Measurements from ENCODE around the gene NGEF. TPM values are rescaled to one million over a fixed set of nuclear protein-coding genes. Genes with fewer than 3 reads are reported as not detected.
"Not testable (repeated sequence)": the region's sequence is repeated elsewhere in the genome, so short reads cannot be mapped to it uniquely, and the experiment has no call there.

Gene NGEF
- total RNA-seq, 1 donor from 2014 or later, result 0.16 TPM

GRCh38 chr2:232911712-232912277, 101.3 kb downstream of the NGEF start:
- Histone ChIP-seq H3K9me3 (ENCODE audit: insufficient read depth, low read depth, low read length) (no peaks in the 10 kb centered on the region), H3K27ac (ENCODE audit: low read depth, low read length) (no peak overlapping the region), H3K4me3 (ENCODE audit: insufficient read depth, low read depth, low read length) (no peak overlapping the region), H3K9ac (ENCODE audit: low read length) (no peak overlapping the region), H3K27me3 (ENCODE audit: insufficient read depth, low read length) (no peaks in the 10 kb centered on the region), H4K20me1 (ENCODE audit: insufficient read depth, low read length) (no peaks in the 10 kb centered on the region), H3K79me2 (ENCODE audit: insufficient read depth, low read length) (no peaks in the 10 kb centered on the region), H3K36me3 (ENCODE audit: insufficient read depth, low read length) (no peaks in the 10 kb centered on the region), H2AFZ (ENCODE audit: low read depth, low read length) (no peak overlapping the region), H3K4me2 (ENCODE audit: low read length) (no peak overlapping the region), H3K4me1 (ENCODE audit: insufficient read depth, low read length) (no peaks in the 10 kb centered on the region)
- Mint-ChIP-seq H3K36me3 (ENCODE audit: low read depth, unreplicated experiment) (no peaks in the 10 kb centered on the region), H3K27me3 (ENCODE audit: low read depth, unreplicated experiment) (peaks cover 3% of the 10 kb centered on the region), H3K27ac (ENCODE audit: unreplicated experiment) (no peak overlapping the region), H3K4me1 (ENCODE audit: low read depth, unreplicated experiment) (no peaks in the 10 kb centered on the region), H3K9me3 (ENCODE audit: unreplicated experiment) (peaks cover 16% of the 10 kb centered on the region), H3K4me3 (ENCODE audit: unreplicated experiment) (no peak overlapping the region)
- TF ChIP-seq EZH2 (IDR thresholded peaks at IDR 0.05; ENCODE audit: insufficient read depth, low read length), result no peak
- no peak for TF ChIP-seq CTCF (IDR thresholded peaks at IDR 0.05; ENCODE audit: insufficient read depth, low read depth, low read length)
- DNase-seq (ENCODE audit: low read depth) (no peak), FAIRE-seq (no peak)

- Histone ChIP-seq H3K9ac (ENCODE audit: low read length) (no peak overlapping the region), H3K27me3 (ENCODE audit: insufficient read depth, low read length) (no peaks in the 10 kb centered on the region), H4K20me1 (ENCODE audit: insufficient read depth, low read length) (no peaks in the 10 kb centered on the region), H3K9me3 (ENCODE audit: insufficient read depth, low read depth, low read length) (no peaks in the 10 kb centered on the region), H3K4me1 (ENCODE audit: insufficient read depth, low read length) (no peaks in the 10 kb centered on the region), H3K79me2 (ENCODE audit: insufficient read depth, low read length) (no peaks in the 10 kb centered on the region), H3K27ac (ENCODE audit: low read depth, low read length) (no peak overlapping the region), H2AFZ (ENCODE audit: low read depth, low read length) (no peak overlapping the region), H3K36me3 (ENCODE audit: insufficient read depth, low read length) (no peaks in the 10 kb centered on the region), H3K4me3 (ENCODE audit: insufficient read depth, low read depth, low read length) (no peak overlapping the region), H3K4me2 (ENCODE audit: low read length) (no peak overlapping the region)
- Mint-ChIP-seq H3K4me3 (ENCODE audit: unreplicated experiment) (no peak overlapping the region), H3K9me3 (ENCODE audit: unreplicated experiment) (peaks cover 16% of the 10 kb centered on the region), H3K27me3 (ENCODE audit: low read depth, unreplicated experiment) (peaks cover 2% of the 10 kb centered on the region), H3K27ac (ENCODE audit: unreplicated experiment) (no peak overlapping the region), H3K4me1 (ENCODE audit: low read depth, unreplicated experiment) (no peaks in the 10 kb centered on the region), H3K36me3 (ENCODE audit: low read depth, unreplicated experiment) (no peaks in the 10 kb centered on the region)
- TF ChIP-seq EZH2 (IDR thresholded peaks at IDR 0.05; ENCODE audit: insufficient read depth, low read length) (no peak), CTCF (IDR thresholded peaks at IDR 0.05; ENCODE audit: insufficient read depth, low read depth, low read length) (no peak)
- FAIRE-seq, result no peak
- no peak for DNase-seq (ENCODE audit: low read depth)
These were observed 102.7 kb downstream of the NGEF start for GRCh38 chr2:232910376-232910775.

- Histone ChIP-seq H3K9ac (ENCODE audit: low read length) (no peak overlapping the region), H3K27ac (ENCODE audit: low read depth, low read length) (no peak overlapping the region), H3K36me3 (ENCODE audit: insufficient read depth, low read length) (no peaks in the 10 kb centered on the region), H4K20me1 (ENCODE audit: insufficient read depth, low read length) (no peaks in the 10 kb centered on the region), H3K4me3 (ENCODE audit: insufficient read depth, low read depth, low read length) (no peak overlapping the region), H3K9me3 (ENCODE audit: insufficient read depth, low read depth, low read length) (no peaks in the 10 kb centered on the region), H3K27me3 (ENCODE audit: insufficient read depth, low read length) (no peaks in the 10 kb centered on the region), H3K4me1 (ENCODE audit: insufficient read depth, low read length) (no peaks in the 10 kb centered on the region), H3K79me2 (ENCODE audit: insufficient read depth, low read length) (no peaks in the 10 kb centered on the region), H3K4me2 (ENCODE audit: low read length) (no peak overlapping the region), H2AFZ (ENCODE audit: low read depth, low read length) (no peak overlapping the region)
- Mint-ChIP-seq H3K4me3 (ENCODE audit: unreplicated experiment) (no peak overlapping the region), H3K27ac (ENCODE audit: unreplicated experiment) (no peak overlapping the region), H3K9me3 (ENCODE audit: unreplicated experiment) (peaks cover 16% of the 10 kb centered on the region), H3K27me3 (ENCODE audit: low read depth, unreplicated experiment) (no peaks in the 10 kb centered on the region), H3K36me3 (ENCODE audit: low read depth, unreplicated experiment) (no peaks in the 10 kb centered on the region), H3K4me1 (ENCODE audit: low read depth, unreplicated experiment) (no peaks in the 10 kb centered on the region)
- no peak for FAIRE-seq
- no peak for TF ChIP-seq CTCF (IDR thresholded peaks at IDR 0.05; ENCODE audit: insufficient read depth, low read depth, low read length)
- TF ChIP-seq EZH2 (IDR thresholded peaks at IDR 0.05; ENCODE audit: insufficient read depth, low read length), result no peak
- no peak for DNase-seq (ENCODE audit: low read depth)
These were observed 104.4 kb downstream of the NGEF start for GRCh38 chr2:232908695-232909094.

GRCh38 chr2:232907718-232908085, 105.4 kb downstream of the NGEF start:
- not testable (repeated sequence) for H3K9me3 ChIP-seq (ENCODE audit: insufficient read depth, low read depth, low read length); H3K4me3 Mint-ChIP-seq (ENCODE audit: unreplicated experiment); H3K4me1 Mint-ChIP-seq (ENCODE audit: low read depth, unreplicated experiment); H4K20me1 ChIP-seq (ENCODE audit: insufficient read depth, low read length); H3K27me3 Mint-ChIP-seq (ENCODE audit: low read depth, unreplicated experiment); H2AFZ ChIP-seq (ENCODE audit: low read depth, low read length); H3K4me1 ChIP-seq (ENCODE audit: insufficient read depth, low read length); H3K27ac Mint-ChIP-seq (ENCODE audit: unreplicated experiment); H3K36me3 ChIP-seq (ENCODE audit: insufficient read depth, low read length); DNase-seq (ENCODE audit: low read depth); H3K27ac ChIP-seq (ENCODE audit: low read depth, low read length); H3K79me2 ChIP-seq (ENCODE audit: insufficient read depth, low read length); H3K4me3 ChIP-seq (ENCODE audit: insufficient read depth, low read depth, low read length); H3K36me3 Mint-ChIP-seq (ENCODE audit: low read depth, unreplicated experiment); H3K27me3 ChIP-seq (ENCODE audit: insufficient read depth, low read length); FAIRE-seq; H3K4me2 ChIP-seq (ENCODE audit: low read length); H3K9ac ChIP-seq (ENCODE audit: low read length)
- H3K9me3 Mint-ChIP-seq (ENCODE audit: unreplicated experiment), result peaks cover 16% of the 10 kb centered on the region
